Fibroblast of mammary gland (primary cell): ENCODE results near the gene NQO1.
"Not testable (repeated sequence)": the region's sequence is repeated elsewhere in the genome, so short reads cannot be mapped to it uniquely, and the experiment has no call there.

Experiments used
- DNase-seq: peaks from one replicate; pipeline ENCODE4 v3.0.0-alpha.2; 2010; ENCODE audit warnings: low read depth
- H3K4me3 ChIP-seq: 2 replicates; pipeline ENCODE4 v1.5.1; 2011; ENCODE audit warnings: low read depth, mild to moderate bottlenecking, low read length, moderate library complexity; ENCODE audit not compliant: control insufficient read depth
- CTCF ChIP-seq: conservative IDR thresholded peaks from 2 replicates; pipeline ENCODE4 v1.5.1; 2011; ENCODE audit warnings: low read depth, low read length, inconsistent platforms; ENCODE audit not compliant: control insufficient read depth, insufficient read depth

NQO1 gene

GRCh38 chr16:69744363-69745231 lies 18.2 kb upstream of the NQO1 start:
- no peak for TF ChIP-seq CTCF
- H3K4me3 ChIP-seq, result no peak overlapping the region
- DNase-seq, result no peak

GRCh38 chr16:69741951-69742904 lies 15.9 kb upstream of the NQO1 start:
- peak; percentile 57 for DNase-seq
- TF ChIP-seq CTCF, result no peak
- H3K4me3 ChIP-seq, result no peak overlapping the region

GRCh38 chr16:69741519-69741918 lies 15.2 kb upstream of the NQO1 start:
- DNase-seq, result peak; percentile 51
- no peak for TF ChIP-seq CTCF
- no peak overlapping the region for H3K4me3 ChIP-seq

- no peak overlapping the region for H3K4me3 ChIP-seq
- DNase-seq, result no peak
- TF ChIP-seq CTCF, result no peak
Measured at GRCh38 chr16:69732101-69732500, 5.7 kb upstream of the NQO1 start.

GRCh38 chr16:69731280-69731679 lies 4.9 kb upstream of the NQO1 start:
- H3K4me3 ChIP-seq, DNase-seq: not testable (repeated sequence)

GRCh38 chr16:69729030-69729429 lies 2.7 kb upstream of the NQO1 start:
- not testable (repeated sequence) for H3K4me3 ChIP-seq, DNase-seq

- DNase-seq, result no peak
- TF ChIP-seq CTCF, result no peak
- H3K4me3 ChIP-seq, result no peak overlapping the region
Measured at GRCh38 chr16:69727916-69728270, 1.5 kb upstream of the NQO1 start.
